HL-60/S4 treated with phorbol 12-myristate 13-acetate at 8.2 ng/mL for 4 days and 3 days (cell line): Measurements from ENCODE around the gene C11orf91.

Experiments
- in situ Hi-C: fragments of 300-500 bp; cut with MboI; formaldehyde crosslinking; loops from 2 replicates; pipeline ENCODE4 v1.15.0; 2022; ENCODE audit warnings: low sequenced_read_pairs

The C11orf91 gene

GRCh38 chr11:33700502-33701271 lies at the start of gene C11orf91:
TSS of gene C11orf91 (minus strand) at chr11:33700826. CDS start at chr11:33700740, 86 bp downstream.
- in situ Hi-C loops = no loop called here

DNA sequence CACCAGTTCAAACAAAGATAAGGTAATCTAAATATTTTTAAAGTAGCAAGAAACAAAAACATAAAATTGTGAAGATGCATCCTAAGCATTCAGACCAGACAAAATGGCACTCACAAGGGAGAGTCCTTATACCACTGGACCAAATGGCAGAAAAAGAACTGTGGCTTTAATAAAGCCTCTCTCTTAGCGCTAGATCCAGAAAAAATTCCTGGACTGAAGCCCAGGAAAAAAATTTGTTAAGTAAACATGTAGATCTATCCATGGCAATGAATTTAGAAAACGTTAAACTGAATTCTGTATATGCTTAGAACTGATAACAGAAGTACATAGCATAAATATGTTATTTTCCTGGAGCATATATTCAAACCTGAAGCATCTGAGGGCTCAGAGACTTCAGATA lies 47.4 kb upstream of the C11orf91 start:
- in situ Hi-C loops = loop anchor here (25.0 kb wide), 1 partner anchor 386 kb away; no protein-coding TSS in a partner anchor

DNA sequence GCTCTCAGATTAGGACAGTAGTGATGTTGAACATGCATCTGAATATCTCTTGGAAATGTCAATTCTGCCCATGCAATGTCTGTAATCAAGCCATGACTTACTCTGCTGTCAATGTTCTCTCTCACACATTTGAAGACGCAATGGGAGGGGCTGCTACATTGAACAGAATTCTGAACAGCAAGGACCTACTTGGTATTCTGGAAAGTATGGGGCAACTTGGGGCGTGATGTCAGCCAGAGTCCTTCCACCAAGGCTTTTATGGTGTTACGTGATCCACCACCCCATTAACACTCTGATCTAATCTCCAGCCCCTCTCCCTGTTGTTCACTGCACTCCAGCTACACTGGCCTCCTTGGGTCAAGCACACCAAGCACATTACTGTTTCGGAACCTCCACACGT lies 42.7 kb upstream of the C11orf91 start:
- in situ Hi-C loops = loop anchor here (25.0 kb wide), 1 partner anchor 381 kb away; no protein-coding TSS in a partner anchor

DNA sequence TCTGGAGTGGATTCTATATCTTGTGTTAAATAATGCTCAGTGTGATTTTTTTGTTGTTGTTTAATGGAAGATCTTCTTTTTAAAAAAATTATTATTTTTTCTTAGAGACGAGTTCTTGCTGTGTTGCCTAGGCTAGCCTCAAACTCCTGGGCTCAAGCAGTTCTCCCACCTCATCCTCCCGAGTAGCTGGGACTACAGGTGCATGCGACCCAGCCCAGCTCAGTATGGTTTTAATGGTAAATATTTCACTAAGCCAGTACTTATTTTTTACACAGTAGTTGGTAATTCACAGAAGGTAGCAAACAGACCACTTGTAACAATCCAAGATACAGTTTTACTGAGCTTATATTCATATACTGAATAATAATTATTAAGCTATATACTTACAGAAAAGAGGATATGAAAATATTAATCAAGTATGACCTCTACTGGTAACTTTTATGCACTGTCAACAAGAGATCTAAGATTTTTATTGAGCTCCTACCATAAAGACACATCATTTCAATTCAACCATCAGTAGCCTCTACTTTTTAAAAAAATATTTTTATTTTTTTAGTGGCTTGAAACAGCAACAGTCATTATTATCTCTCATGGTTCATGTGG lies 41.7 kb upstream of the C11orf91 start:
- in situ Hi-C loops = loop anchor here (25.0 kb wide), 1 partner anchor 380 kb away; no protein-coding TSS in a partner anchor

DNA sequence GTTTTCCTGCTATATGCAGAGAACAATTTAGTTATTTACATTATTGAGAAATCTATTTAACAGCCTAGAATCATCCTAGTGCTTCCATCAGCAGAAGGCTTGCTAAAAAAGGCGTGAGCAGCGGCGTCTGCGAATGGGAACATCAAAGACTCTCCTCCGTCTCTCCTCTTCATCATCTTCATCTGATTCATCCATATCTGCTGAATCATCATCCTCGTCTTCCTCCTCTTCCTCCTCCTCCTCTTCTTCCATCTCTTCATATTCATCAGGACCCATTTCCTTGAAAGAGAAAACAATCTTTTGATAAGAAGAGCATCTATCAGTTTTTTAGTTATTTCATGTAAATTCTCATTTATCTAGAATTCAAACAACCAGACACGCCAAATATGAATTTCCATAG lies 41.2 kb upstream of the C11orf91 start:
- in situ Hi-C loops = loop anchor here (25.0 kb wide), 1 partner anchor 380 kb away; no protein-coding TSS in a partner anchor

DNA sequence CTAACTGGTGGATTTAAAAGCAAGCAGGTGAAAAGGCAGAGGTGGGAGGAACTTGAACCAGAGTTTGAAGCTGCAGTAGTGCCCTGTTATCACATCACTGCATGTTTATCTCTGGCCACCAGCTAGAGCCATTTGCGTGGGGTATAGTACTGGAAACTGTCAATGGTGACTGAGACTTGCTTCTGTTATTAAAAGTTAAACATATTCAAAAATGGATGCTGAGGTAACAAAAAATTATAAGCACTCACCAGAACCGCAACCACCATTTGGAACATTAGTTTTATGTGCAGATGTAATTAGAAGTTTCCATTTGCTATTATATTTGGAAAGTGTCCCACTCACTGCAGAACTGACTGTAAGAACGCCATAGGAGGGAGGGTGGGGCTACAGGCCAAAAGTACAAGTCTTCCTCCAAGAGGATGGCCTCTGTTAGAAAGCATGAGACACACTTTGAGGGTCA lies 36.8 kb upstream of the C11orf91 start:
- in situ Hi-C loops = loop anchor here (25.0 kb wide), 1 partner anchor 375 kb away; no protein-coding TSS in a partner anchor

DNA sequence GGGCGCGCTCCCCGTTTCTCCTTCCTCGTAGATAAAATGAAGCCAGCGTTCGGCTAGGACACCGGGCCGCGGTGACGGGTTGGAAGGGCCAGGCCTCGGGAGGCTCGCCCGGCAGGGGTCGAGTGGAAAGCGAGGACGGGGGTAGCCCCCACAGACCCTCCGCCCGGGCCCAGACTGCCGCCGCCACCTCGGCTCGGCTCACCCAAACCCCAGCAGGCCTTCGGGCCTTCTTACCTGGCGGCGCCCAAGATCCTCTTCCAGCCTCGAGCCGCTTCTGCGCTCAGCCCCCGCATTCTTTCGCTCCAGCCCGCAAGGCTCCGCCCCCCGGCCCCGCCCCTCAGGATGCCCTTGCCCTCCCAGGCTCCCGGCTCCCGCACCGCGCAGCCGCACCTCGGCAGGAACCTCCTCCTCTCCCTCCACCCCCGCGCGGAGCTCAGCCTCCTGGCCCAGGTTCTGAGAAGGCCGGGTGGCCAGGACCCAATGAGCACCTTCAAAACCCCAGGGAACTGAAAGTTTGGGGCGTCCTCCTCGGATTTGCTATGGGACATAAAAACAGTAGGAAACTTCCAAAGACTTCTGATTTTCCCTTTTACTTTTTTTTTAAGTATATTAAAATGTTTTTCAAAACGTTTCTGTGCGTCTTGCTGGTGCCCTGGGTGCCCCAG lies 35.7 kb upstream of the C11orf91 start, which contains the start of gene CD59:
CD59 (minus strand) TSS at position 276 of the 665 bp plus-strand sequence. CDS start 13,978 bp downstream, outside the sequence.
- in situ Hi-C loops = loop anchor here (25.0 kb wide), 1 partner anchor 374 kb away; no protein-coding TSS in a partner anchor

DNA sequence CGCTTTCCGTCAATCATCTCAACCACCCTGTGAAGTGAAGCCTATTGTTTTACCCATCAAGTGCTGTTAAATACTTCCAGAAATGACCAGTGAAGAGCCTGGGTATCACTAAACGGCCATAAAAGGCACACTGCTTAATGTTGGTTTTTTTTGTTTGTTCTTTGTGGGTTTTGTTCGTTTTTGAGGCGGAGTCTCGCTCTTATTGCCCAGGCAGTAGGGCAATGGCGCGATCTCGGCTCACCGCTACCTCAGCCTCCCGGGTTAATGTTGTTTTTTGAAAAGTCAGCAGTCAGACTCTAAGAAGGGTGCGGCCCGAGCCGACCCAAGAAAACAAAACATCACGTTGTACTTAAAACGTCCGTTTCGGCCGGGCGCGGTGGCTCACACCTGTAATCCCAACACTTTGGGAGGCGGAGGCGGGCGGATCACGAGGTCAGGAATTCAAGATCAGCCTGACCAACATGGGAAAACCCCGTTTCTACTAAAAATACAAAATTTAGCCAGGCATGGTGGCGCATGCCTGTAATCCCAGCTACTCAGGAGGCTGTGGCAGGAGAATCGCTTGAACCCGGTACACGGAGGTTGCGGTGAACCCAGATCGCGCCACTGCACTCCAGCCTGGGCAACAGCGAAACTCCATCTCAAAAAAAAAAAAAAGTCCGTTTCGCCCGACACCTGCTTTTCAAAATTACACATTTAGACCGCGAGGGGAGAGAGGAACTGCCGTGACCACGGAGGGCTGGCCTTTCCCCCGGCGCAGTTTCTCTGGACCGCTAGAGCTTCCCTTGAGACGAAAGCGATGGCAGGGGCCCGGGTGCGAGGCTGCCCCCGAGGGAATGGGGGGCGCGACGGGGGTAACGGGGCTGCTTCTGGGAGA lies 34.9 kb upstream of the C11orf91 start:
- in situ Hi-C loops = loop anchor here (25.0 kb wide), 1 partner anchor 373 kb away; no protein-coding TSS in a partner anchor

- in situ Hi-C loops = loop anchor here (25.0 kb wide), 1 partner anchor 372 kb away; no protein-coding TSS in a partner anchor
Measured at GRCh38 chr11:33734441-33735270, 34.0 kb upstream of the C11orf91 start.

GRCh38 chr11:33733980-33734379 lies 33.4 kb upstream of the C11orf91 start:
- in situ Hi-C loops = loop anchor here (25.0 kb wide), 1 partner anchor 372 kb away; no protein-coding TSS in a partner anchor

GRCh38 chr11:33731723-33732531 lies 31.3 kb upstream of the C11orf91 start:
- in situ Hi-C loops = loop anchor here (25.0 kb wide), 1 partner anchor 370 kb away; no protein-coding TSS in a partner anchor

DNA sequence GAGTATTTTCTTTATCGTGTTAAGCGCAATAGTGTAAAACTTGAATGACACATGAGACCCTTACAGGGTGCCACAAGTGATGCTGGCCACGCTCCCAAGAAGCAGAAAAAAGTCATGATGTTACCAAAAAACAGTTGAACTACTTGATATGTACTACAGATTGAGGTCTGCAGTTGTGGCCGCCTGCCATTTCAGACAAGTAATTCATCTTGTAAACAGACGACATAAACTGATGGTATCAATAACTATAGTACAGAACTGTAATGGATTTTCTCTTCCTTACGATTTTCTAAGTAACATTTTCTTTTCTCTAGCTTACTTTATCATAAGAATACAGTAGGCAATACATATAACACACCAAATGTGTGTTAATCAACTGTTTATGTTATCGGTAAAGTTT lies 30.1 kb upstream of the C11orf91 start:
- in situ Hi-C loops = loop anchor here (25.0 kb wide), 1 partner anchor 368 kb away; no protein-coding TSS in a partner anchor

- in situ Hi-C loops = loop anchor here (25.0 kb wide), 1 partner anchor 367 kb away; no protein-coding TSS in a partner anchor
Measured at GRCh38 chr11:33729072-33729664, 28.5 kb upstream of the C11orf91 start.

GRCh38 chr11:33727539-33727938 lies 26.9 kb upstream of the C11orf91 start:
- in situ Hi-C loops = loop anchor here (25.0 kb wide), 1 partner anchor 365 kb away; no protein-coding TSS in a partner anchor

GRCh38 chr11:33725496-33725895 lies 24.9 kb upstream of the C11orf91 start:
- in situ Hi-C loops = loop anchor here (25.0 kb wide), 1 partner anchor 363 kb away; no protein-coding TSS in a partner anchor

DNA sequence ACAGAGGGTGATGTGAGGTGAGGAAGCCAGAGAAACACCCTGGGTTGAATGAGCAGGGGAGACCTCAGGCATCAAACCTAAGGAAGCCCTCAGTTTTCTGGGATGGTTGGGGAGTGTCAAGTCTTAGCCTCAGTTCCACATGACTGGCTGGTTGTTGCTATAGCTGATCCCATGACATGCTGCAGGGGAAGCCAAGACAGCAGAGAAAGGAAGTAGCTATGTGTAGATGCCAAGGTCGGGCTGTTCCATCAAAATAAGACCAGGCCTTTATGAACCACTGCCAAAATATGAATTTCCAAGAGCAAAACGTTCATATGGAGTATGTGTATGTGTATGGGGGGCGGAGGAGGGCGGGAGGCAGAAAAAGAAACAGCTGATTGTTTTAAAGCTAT lies 24.0 kb upstream of the C11orf91 start:
- in situ Hi-C loops = loop anchor here (25.0 kb wide), 1 partner anchor 362 kb away; no protein-coding TSS in a partner anchor

- in situ Hi-C loops = no loop called here
Measured at GRCh38 chr11:33723238-33723881, 22.7 kb upstream of the C11orf91 start.
